H1 (cell line): Measurements from ENCODE around the gene CACNA1E. TPM values are rescaled to one million over a fixed set of nuclear protein-coding genes. Genes with fewer than 3 reads are reported as not detected.

Source experiments
- CBX8 ChIP-seq: fragments of 300-800, 300-1000 bp; sonication (generic); IDR thresholded peaks from 2 replicates; pipeline ENCODE4 v1.7.1; 2016; ENCODE audit warnings: low read depth, low read length, borderline replicate concordance
- EP300 ChIP-seq, 2 experiments: IDR thresholded peaks; 1 replicate in 1 of 2; 2 replicates in 1 of 2; pipeline ENCODE4 v1.6.1; 2011 to 2012; ENCODE audit warnings: low read depth in 2 of 2, low read length in 2 of 2, mild to moderate bottlenecking in 2 of 2, borderline replicate concordance in 1 of 2, inconsistent platforms in 1 of 2, moderate library complexity in 1 of 2
- EZH2 ChIP-seq: fragments of 200-600 bp; sonication (generic); IDR thresholded peaks from 2 replicates; pipeline ENCODE4 v1.7.1; 2012; ENCODE audit warnings: low read depth, mild to moderate bottlenecking, moderate library complexity, low read length, inconsistent platforms; ENCODE audit not compliant: severe bottlenecking
- JUN ChIP-seq: IDR thresholded peaks from 2 replicates; pipeline ENCODE4 v1.6.1; 2011; ENCODE audit warnings: low read depth, mild to moderate bottlenecking, improper control_type of control experiment, low read length
- NANOG ChIP-seq: IDR thresholded peaks from 2 replicates; pipeline ENCODE4 v1.6.1; 2011; ENCODE audit warnings: low read length, low read depth, mild to moderate bottlenecking, inconsistent platforms; ENCODE audit not compliant: insufficient read depth, poor library complexity, severe bottlenecking
- RBBP5 ChIP-seq: IDR thresholded peaks from 2 replicates; pipeline ENCODE4 v1.7.1; 2012; ENCODE audit warnings: low read depth, mild to moderate bottlenecking, inconsistent platforms, low read length, moderate library complexity, borderline replicate concordance
- RXRA ChIP-seq: IDR thresholded peaks from 2 replicates; pipeline ENCODE4 v1.6.1; 2011; ENCODE audit warnings: low read depth, mild to moderate bottlenecking, low read length, moderate library complexity; ENCODE audit not compliant: insufficient read depth
- SIN3A ChIP-seq, 2 experiments: IDR thresholded peaks in 1 of 2; conservative IDR thresholded peaks in 1 of 2; 2 replicates each; pipeline ENCODE4 v1.6.1; 2011 to 2012; ENCODE audit warnings: low read length in 2 of 2, improper control_type of control experiment in 1 of 2, low read depth in 1 of 2, mild to moderate bottlenecking in 1 of 2
- YY1 ChIP-seq: IDR thresholded peaks from 2 replicates; pipeline ENCODE4 v1.6.1; 2011; ENCODE audit warnings: low read depth, mild to moderate bottlenecking, low read length
- polyA plus RNA-seq, 7 experiments: library from polyadenylated mRNA; depleted of rRNA in 3 of 7; stranded (reverse) in 5 of 7; unstranded in 2 of 7; fragments of >200 nt in 5 of 7; fragments of 200-250 nt in 2 of 7; gene quantifications; 1 replicate in 5 of 7; 2 replicates in 1 of 7; 4 replicates in 1 of 7; pipeline versions ENCODE4 v1.2.1 to v1.2.3, GENCODE V29; 2011 to 2013; ENCODE audit warnings: missing spikeins in 2 of 7, mixed read lengths in 2 of 7
- total RNA-seq: library from RNA; stranded (reverse); fragmentation: NEBNext Ultra II Directional; extraction: Animal tissue kit (Norgen Biotek cat#: 25700); gene quantifications from 2 replicates; pipeline ENCODE4 v1.2.1, GENCODE V29; 2021
- TF ChIP-seq, protein P1 (sequence below): fragments of 300-600 bp; sonication (generic); IDR thresholded peaks from 2 replicates; pipeline ENCODE4 v1.7.1; 2012; ENCODE audit warnings: low read length, moderate library complexity, mild to moderate bottlenecking, inconsistent platforms; ENCODE audit not compliant: insufficient replicate concordance

Gene CACNA1E
- total and polyA plus RNA-seq, 2 of the 8 experiments (the other 6 are each of a cell fraction or from before 2014, with no cell fraction given), result 0.98 to 1.3 TPM

DNA sequence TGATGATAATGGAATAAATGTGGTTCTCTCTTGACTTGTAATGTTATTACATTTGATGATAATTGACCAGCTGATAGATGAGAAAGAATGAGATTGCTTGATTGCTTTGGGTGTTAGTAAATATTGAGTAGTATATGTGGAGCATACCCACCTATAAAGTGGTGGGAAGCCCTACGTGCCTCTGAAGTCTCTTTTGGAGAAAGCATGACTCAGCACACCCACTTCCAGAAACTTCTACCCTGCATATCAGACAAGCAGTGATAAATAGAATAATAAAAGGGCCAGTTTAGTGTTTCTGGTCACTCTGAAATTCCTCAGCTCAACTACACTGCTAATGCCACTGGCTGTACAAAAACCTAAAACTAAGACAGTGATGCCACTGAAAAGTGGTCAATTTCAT is 289.4 kb downstream of the CACNA1E start (continued):
- TF ChIP-seq, protein P1, sequence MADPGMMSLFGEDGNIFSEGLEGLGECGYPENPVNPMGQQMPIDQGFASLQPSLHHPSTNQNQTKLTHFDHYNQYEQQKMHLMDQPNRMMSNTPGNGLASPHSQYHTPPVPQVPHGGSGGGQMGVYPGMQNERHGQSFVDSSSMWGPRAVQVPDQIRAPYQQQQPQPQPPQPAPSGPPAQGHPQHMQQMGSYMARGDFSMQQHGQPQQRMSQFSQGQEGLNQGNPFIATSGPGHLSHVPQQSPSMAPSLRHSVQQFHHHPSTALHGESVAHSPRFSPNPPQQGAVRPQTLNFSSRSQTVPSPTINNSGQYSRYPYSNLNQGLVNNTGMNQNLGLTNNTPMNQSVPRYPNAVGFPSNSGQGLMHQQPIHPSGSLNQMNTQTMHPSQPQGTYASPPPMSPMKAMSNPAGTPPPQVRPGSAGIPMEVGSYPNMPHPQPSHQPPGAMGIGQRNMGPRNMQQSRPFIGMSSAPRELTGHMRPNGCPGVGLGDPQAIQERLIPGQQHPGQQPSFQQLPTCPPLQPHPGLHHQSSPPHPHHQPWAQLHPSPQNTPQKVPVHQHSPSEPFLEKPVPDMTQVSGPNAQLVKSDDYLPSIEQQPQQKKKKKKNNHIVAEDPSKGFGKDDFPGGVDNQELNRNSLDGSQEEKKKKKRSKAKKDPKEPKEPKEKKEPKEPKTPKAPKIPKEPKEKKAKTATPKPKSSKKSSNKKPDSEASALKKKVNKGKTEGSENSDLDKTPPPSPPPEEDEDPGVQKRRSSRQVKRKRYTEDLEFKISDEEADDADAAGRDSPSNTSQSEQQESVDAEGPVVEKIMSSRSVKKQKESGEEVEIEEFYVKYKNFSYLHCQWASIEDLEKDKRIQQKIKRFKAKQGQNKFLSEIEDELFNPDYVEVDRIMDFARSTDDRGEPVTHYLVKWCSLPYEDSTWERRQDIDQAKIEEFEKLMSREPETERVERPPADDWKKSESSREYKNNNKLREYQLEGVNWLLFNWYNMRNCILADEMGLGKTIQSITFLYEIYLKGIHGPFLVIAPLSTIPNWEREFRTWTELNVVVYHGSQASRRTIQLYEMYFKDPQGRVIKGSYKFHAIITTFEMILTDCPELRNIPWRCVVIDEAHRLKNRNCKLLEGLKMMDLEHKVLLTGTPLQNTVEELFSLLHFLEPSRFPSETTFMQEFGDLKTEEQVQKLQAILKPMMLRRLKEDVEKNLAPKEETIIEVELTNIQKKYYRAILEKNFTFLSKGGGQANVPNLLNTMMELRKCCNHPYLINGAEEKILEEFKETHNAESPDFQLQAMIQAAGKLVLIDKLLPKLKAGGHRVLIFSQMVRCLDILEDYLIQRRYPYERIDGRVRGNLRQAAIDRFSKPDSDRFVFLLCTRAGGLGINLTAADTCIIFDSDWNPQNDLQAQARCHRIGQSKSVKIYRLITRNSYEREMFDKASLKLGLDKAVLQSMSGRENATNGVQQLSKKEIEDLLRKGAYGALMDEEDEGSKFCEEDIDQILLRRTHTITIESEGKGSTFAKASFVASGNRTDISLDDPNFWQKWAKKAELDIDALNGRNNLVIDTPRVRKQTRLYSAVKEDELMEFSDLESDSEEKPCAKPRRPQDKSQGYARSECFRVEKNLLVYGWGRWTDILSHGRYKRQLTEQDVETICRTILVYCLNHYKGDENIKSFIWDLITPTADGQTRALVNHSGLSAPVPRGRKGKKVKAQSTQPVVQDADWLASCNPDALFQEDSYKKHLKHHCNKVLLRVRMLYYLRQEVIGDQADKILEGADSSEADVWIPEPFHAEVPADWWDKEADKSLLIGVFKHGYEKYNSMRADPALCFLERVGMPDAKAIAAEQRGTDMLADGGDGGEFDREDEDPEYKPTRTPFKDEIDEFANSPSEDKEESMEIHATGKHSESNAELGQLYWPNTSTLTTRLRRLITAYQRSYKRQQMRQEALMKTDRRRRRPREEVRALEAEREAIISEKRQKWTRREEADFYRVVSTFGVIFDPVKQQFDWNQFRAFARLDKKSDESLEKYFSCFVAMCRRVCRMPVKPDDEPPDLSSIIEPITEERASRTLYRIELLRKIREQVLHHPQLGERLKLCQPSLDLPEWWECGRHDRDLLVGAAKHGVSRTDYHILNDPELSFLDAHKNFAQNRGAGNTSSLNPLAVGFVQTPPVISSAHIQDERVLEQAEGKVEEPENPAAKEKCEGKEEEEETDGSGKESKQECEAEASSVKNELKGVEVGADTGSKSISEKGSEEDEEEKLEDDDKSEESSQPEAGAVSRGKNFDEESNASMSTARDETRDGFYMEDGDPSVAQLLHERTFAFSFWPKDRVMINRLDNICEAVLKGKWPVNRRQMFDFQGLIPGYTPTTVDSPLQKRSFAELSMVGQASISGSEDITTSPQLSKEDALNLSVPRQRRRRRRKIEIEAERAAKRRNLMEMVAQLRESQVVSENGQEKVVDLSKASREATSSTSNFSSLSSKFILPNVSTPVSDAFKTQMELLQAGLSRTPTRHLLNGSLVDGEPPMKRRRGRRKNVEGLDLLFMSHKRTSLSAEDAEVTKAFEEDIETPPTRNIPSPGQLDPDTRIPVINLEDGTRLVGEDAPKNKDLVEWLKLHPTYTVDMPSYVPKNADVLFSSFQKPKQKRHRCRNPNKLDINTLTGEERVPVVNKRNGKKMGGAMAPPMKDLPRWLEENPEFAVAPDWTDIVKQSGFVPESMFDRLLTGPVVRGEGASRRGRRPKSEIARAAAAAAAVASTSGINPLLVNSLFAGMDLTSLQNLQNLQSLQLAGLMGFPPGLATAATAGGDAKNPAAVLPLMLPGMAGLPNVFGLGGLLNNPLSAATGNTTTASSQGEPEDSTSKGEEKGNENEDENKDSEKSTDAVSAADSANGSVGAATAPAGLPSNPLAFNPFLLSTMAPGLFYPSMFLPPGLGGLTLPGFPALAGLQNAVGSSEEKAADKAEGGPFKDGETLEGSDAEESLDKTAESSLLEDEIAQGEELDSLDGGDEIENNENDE, result no peak
- TF ChIP-seq JUN, result no peak
- TF ChIP-seq EP300 (IDR thresholded peaks at IDR 0.05; ENCODE audit: borderline replicate concordance in 1 of 2, low read depth in 2 of 2, low read length in 2 of 2), result no peak
- no peak for TF ChIP-seq YY1
- no peak for TF ChIP-seq RXRA
- TF ChIP-seq SIN3A (conservative IDR thresholded peaks at IDR 0.05 in 1 of 2, IDR thresholded peaks at IDR 0.05 in 1 of 2; ENCODE audit: low read depth in 1 of 2, low read length in 2 of 2), result no peak
- no peak for TF ChIP-seq EZH2
- TF ChIP-seq NANOG, result no peak
- no peak for TF ChIP-seq CBX8
- TF ChIP-seq RBBP5, result no peak
